ENCODE data around the gene SBSN.

DNA sequence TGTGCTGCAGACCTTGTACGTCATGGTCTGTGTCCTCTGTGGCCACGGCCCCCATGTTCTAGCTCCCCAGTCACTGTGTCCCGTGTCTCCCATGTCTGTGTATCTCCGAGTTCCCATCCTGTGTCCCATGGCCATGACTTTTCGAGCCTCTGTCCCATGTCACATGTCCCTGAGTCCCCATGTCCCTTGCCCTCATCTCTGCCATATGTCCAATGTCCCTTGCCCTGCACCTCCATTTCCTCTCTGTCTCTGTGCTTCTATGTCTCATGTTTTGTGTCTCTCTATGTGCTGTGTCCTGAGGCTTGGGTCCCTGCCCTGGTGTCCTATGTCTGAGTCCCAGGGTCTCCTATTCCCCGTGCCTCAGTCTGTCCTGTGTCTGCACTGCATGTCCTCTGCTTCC, 33.3 kb upstream of the SBSN start:
- TF ChIP-seq CTCF (IDR thresholded peaks at IDR 0.05) (no peak), SIN3A (IDR thresholded peaks at IDR 0.05; ENCODE audit: borderline replicate concordance, insufficient read depth, low read depth, low read length) (no peak), POLR2AphosphoS5 (IDR thresholded peaks at IDR 0.05; ENCODE audit: low read depth, low read length) (no peak)

Data from Panc1 (cell line).